ENCODE results near the gene ERCC5. TPM values are rescaled to one million over a fixed set of nuclear protein-coding genes. Genes with fewer than 3 reads are reported as not detected.

ERCC5 gene
- total and polyA plus RNA-seq, 2 of the 8 experiments (the other 6 are each of a cell fraction or from before 2014, with no cell fraction given) = 3.8 to 24.4 TPM

DNA sequence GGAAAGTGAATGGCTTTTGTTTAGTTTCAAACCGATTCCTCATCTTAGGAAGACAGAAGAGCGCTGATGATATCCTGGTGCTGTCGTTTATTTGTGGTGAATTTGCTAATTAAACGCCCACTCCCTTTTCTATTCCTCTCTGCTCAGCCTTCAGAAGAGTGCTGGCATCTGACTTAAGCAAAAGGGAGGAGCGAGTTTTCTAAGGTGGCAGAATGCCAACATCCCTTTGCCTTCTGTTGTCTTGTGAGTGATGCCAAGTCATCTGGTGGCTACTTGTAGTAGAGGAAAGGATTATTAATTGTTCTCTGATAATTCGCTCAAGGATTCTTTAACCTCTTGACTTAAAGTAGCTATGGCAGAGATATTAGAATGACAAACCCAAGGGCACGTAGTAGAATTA lies 68.1 kb downstream of the ERCC5 start:
- Histone ChIP-seq H2BK20ac (ENCODE audit: low read length) (no peak overlapping the region), H3K27ac (ENCODE audit: low read depth, low read length) (no peak overlapping the region), H3K23ac (ENCODE audit: insufficient read length) (no peak overlapping the region), H2BK5ac (ENCODE audit: low read depth, low read length) (no peak overlapping the region), H3K18ac (ENCODE audit: extremely low read depth, low read length) (no peak overlapping the region), H3K14ac (ENCODE audit: insufficient read length) (no peak overlapping the region), H2AK5ac (ENCODE audit: low read depth, low read length) (no peak overlapping the region), H3K27me3 (replicated peaks in 1 of 4; ENCODE audit: control insufficient read depth in 3 of 4, extremely low read depth in 1 of 4, insufficient read depth in 3 of 4, low read length in 3 of 4) (no peaks in the 10 kb centered on the region), H2BK12ac (ENCODE audit: low read depth, low read length) (no peak overlapping the region), H3K4ac (replicated peaks; ENCODE audit: insufficient read length, low read depth, low read length) (no peak overlapping the region), H3K4me2 (ENCODE audit: insufficient read depth in 1 of 2, low read depth in 2 of 2, low read length in 2 of 2) (no peak overlapping the region), H3K36me3 (ENCODE audit: control insufficient read depth in 2 of 4, insufficient read depth in 4 of 4, low read length in 3 of 4) (no peaks in the 10 kb centered on the region), H4K8ac (ENCODE audit: extremely low read depth, insufficient read depth, low read length) (no peak overlapping the region), H3K23me2 (ENCODE audit: low read depth, low read length) (no peaks in the 10 kb centered on the region; the same call in 1 of the 2 replicates), H2BK15ac (ENCODE audit: low read length) (no peak overlapping the region), H3K9ac (replicated peaks in 1 of 4; ENCODE audit: extremely low read depth in 1 of 4, low read depth in 3 of 4, low read length in 3 of 4) (no peak overlapping the region), H3K4me1 (replicated peaks in 1 of 4; ENCODE audit: control insufficient read depth in 3 of 4, insufficient read depth in 4 of 4, low read length in 3 of 4) (no peaks in the 10 kb centered on the region), H3K79me2 (ENCODE audit: control insufficient read depth in 1 of 2, insufficient read depth in 2 of 2, low read length in 2 of 2) (no peaks in the 10 kb centered on the region), H3K4me3 (ENCODE audit: extremely low read depth in 1 of 4, insufficient read depth in 2 of 4, low read depth in 3 of 4, low read length in 4 of 4) (no peak overlapping the region), H3K56ac (replicated peaks; ENCODE audit: insufficient read length, low read depth, low read length) (no peak overlapping the region), H4K20me1 (replicated peaks in 1 of 2; ENCODE audit: control insufficient read depth in 1 of 2, insufficient read depth in 2 of 2, low read length in 2 of 2) (no peaks in the 10 kb centered on the region), H2BK120ac (replicated peaks; ENCODE audit: low read depth, low read length) (no peak overlapping the region), H3K9me3 (ENCODE audit: insufficient read depth in 2 of 2, low read depth in 1 of 2, low read length in 1 of 2) (no peaks in the 10 kb centered on the region), H4K5ac (ENCODE audit: insufficient read length, low read depth, low read length) (no peak overlapping the region), H2AFZ (ENCODE audit: low read length) (no peak overlapping the region), H4K91ac (replicated peaks; ENCODE audit: insufficient read length, low read length) (no peak overlapping the region), H3K79me1 (ENCODE audit: low read depth, low read length) (no peaks in the 10 kb centered on the region)
- ChIA-PET CTCF (ENCODE audit: partially characterized antibody) (interaction anchor here (0.5 to 5.2 kb wide), 12 partner anchors 8 to 276 kb away, joined by 3 to 30 read pairs (median 8); no protein-coding TSS in a partner anchor), POLR2A (ENCODE audit: partially characterized antibody) (no interaction called here)
- TF ChIP-seq MAFK (IDR thresholded peaks at IDR 0.05; ENCODE audit: low read depth, low read length) = no peak
- TF ChIP-seq JUN (IDR thresholded peaks at IDR 0.05; ENCODE audit: low read depth, low read length) = no peak
- no peak for TF ChIP-seq RFX5 (IDR thresholded peaks at IDR 0.05; ENCODE audit: borderline replicate concordance, low read depth, low read length)
- TF ChIP-seq TAF7 (optimal IDR thresholded peaks at IDR 0.05; ENCODE audit: borderline replicate concordance, low read depth, low read length) = no peak
- TF ChIP-seq SUZ12 (IDR thresholded peaks at IDR 0.05; ENCODE audit: low read length) = no peak
- FAIRE-seq (no peak), DNase-seq (ENCODE audit: low read depth in 1 of 2, low spot score in 2 of 2) (no peak)
- 92% methylated on average over 7 of the region's 7 CpGs; no CpG with 5 or more reads in 1 of the 2 experiments for WGBS, 2 experiments (ENCODE audit: extremely low coverage in 1 of 2, insufficient coverage in 1 of 2, insufficient read length in 1 of 2, insufficient replicate concordance in 2 of 2, low coverage in 1 of 2, low lambda C conversion rate in 2 of 2, missing lambda C conversion rate in 1 of 2)
